HG03097 (cell line): ENCODE measurements around the gene GRM4.

Experiments
- ATAC-seq: cut with Tn5 transposase; IDR thresholded peaks from one replicate; pipeline ENCODE4 v1.9.1; 2021; ENCODE audit not compliant: unreplicated experiment, low FRiP score

The GRM4 gene

GRCh38 chr6:33984466-33985312 is 161.2 kb downstream of the GRM4 start:
- no peak for ATAC-seq

GRCh38 chr6:33983721-33984465 is 162.0 kb downstream of the GRM4 start:
- ATAC-seq: no peak

GRCh38 chr6:33983109-33983716 is 162.7 kb downstream of the GRM4 start:
- no peak for ATAC-seq

GRCh38 chr6:33981861-33982260 is 164.0 kb downstream of the GRM4 start:
- ATAC-seq: no peak

- no peak for ATAC-seq
These were observed 164.5 kb downstream of the GRM4 start for GRCh38 chr6:33981421-33981820.

- ATAC-seq: no peak
These were observed 165.4 kb downstream of the GRM4 start for GRCh38 chr6:33980176-33981175.

GRCh38 chr6:33979750-33980149 is 166.1 kb downstream of the GRM4 start:
- ATAC-seq: no peak

GRCh38 chr6:33978412-33979150 is 167.3 kb downstream of the GRM4 start:
- no peak for ATAC-seq

- ATAC-seq: no peak
These were observed 168.1 kb downstream of the GRM4 start for GRCh38 chr6:33977606-33978411.

- no peak for ATAC-seq
These were observed 169.2 kb downstream of the GRM4 start for GRCh38 chr6:33976437-33977360.

GRCh38 chr6:33975661-33976436 is 170.0 kb downstream of the GRM4 start:
- no peak for ATAC-seq

GRCh38 chr6:33974471-33974870 is 171.4 kb downstream of the GRM4 start:
- ATAC-seq: no peak

- no peak for ATAC-seq
These were observed 171.9 kb downstream of the GRM4 start for GRCh38 chr6:33974030-33974429.

- ATAC-seq: no peak
These were observed 174.3 kb downstream of the GRM4 start for GRCh38 chr6:33971580-33971979.
